GM21737 (cell line): ENCODE results near the gene BRME1.

Experiments used
- ATAC-seq: cut with Tn5 transposase; IDR thresholded peaks from one replicate; pipeline ENCODE4 v1.9.1; 2021; ENCODE audit warnings: mild to moderate bottlenecking, moderate library complexity; ENCODE audit not compliant: unreplicated experiment

Gene BRME1

GRCh38 chr19:13892870-13893269 is 13.0 kb downstream of the BRME1 start:
- no peak for ATAC-seq

DNA sequence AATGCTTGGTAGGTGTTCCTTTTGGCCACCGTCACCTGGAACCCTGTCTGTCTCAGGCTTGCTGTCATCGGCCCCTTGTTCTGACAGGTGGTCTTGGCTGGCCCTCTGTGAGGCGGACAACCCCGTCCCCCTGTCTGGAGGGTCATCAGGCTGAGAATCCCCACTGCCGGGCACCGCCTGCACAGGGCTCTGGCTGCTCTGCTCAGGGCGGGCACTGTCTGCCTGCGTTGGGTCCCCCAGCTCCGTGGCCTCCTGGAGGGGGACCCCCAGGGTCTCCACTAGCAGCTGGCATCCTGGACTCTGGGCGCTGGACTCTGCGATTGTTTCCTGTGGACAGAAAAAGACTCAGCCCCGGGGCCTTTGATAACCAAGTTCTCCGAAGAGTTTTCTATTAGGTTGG is 15.8 kb downstream of the BRME1 start:
- ATAC-seq: no peak

DNA sequence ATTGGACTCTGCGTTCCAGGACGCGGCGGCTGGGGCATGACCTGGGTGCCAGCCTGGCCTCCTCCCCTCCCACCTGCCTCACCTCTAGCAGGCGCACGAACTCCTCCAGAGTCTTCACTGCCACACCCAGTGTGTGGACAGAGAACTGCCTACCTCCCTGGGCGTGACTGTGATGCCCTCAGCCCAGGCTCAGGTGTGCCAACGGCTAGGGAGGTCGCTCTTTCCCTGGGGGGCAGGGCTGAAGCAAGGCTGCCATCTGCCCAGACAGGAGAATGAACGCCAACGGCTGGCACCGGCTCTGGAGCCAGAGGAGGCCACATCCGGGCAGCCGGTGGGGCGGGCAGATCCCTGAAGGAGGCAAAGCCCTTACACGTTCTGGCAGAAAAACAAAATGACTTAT is 17.6 kb downstream of the BRME1 start:
- ATAC-seq: no peak

GRCh38 chr19:13887517-13887916 is 18.4 kb downstream of the BRME1 start:
- ATAC-seq: no peak

GRCh38 chr19:13887018-13887436 is 18.9 kb downstream of the BRME1 start:
- no peak for ATAC-seq

DNA sequence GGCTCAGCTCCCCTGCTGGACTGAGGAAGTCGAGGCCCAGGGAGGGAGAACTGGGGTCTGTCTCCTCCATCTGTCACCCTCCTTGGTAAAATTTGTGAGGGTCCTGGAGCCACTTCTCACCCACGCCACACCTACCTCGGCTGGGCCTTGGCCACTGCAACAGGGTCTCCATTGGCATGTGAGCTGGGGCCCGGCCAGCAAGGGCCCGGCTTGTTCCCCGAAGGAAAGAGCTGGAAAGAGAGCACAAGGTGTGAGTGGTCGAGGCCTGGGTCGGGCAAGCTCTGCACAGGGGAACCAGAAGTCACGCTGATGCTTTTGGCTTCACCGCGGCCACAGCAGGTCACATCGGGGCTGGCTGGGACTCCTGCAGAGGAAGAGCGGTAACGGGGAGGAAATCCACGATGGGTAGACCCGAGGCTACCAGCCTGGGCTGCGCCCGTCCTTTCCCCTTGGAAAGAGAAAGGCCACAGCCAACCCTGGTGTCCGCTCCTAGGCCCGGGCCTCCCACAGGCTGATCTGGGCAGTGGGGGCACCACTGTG is 20.0 kb downstream of the BRME1 start:
- no peak for ATAC-seq

DNA sequence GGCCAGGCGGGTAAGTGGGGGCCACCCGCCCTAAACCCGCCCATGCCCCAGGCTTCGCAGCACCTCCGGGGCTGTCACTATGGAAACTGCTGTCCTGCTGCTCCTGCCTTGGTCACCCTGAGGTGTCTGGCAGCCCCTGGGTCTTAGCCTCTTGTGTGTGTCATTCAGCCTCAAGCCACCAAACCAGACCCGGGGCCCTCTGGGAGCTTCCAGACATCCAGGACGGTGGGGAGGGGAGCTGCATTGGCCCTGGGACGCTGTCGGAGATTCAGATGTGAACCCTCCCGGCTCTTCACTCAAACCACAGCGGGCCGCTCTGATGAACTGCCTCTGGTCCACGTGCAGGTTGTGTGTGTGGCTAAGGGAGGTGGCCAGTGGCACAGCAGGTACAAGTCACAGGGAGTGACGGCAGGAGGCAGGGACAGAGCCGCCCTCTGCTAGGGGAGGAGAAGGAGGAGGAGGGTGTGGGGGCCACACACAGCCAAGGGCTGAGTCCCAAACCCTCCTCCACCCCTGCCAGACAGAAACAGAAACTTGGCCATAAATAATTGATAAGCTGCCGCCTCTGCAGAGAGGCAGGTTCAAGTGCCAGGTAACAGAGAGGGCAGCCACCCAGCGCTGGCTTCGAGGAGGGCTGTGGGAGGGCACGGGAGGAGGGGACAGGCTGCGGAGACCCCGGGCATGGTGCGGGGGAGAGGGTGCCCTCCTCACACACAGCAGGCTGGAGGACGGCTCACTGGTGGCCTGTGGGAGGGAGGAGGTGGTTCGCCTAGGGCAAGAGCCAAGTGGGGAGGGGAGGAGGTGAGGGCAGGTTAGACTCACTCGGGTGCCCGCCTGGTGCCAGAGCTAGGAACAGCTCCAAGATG is 21.0 kb downstream of the BRME1 start:
- ATAC-seq: no peak

DNA sequence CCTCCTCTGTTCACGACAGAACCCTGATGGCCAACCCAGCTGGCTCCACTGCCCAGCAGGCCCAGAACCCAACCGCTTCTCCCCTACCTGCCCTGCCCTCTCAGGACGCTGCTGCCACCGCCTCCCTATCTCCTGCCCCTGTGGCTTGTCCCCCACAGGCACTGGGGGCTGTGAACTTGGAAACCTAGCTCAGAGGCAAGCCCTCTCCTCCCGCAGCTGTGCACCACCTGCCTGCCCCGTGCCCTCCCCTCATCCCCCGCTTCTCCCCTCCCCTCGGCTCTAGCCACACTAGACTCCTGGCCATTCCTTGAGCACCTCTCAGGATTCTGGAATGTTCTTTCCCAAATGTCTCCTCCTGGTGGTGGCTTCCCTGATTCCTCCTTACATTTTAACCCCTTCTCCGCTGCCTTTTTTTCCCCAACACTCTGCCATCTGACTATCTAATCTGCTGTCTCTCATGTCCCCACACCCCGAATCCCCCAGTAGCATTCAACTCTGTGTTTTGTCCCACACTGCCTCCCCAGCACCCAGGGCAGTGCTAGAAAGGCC is 22.3 kb downstream of the BRME1 start:
- ATAC-seq: no peak

GRCh38 chr19:13882836-13883235 is 23.1 kb downstream of the BRME1 start:
- ATAC-seq: no peak

DNA sequence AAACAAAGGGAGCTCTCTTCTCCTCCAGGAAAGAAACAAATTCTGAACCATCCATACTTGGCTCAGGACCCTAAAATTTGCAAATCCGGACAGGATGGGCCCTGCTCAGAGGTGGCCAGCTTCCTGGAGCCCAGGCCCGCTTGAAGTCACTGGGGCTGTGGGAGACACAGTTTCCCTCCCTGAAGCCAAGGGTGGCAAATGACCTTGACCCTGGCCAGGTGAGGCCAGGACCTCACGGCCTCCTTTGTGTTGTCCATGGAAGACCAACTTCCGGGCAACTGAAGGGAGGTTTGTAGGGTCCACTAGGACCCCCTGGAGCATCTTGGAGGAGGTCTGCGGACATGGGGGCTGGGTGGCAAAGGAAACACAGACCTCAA is 23.5 kb downstream of the BRME1 start:
- no peak for ATAC-seq

GRCh38 chr19:13881692-13882418 is 24.1 kb downstream of the BRME1 start:
- no peak for ATAC-seq

- ATAC-seq: no peak
Measured at GRCh38 chr19:13881251-13881691, 24.6 kb downstream of the BRME1 start.

GRCh38 chr19:13880059-13881043 is 25.6 kb downstream of the BRME1 start:
- ATAC-seq: peak; percentile 81

- ATAC-seq: no peak
Measured at GRCh38 chr19:13877303-13877702, 28.6 kb downstream of the BRME1 start.

- ATAC-seq: no peak
Measured at GRCh38 chr19:13876834-13877233, 29.1 kb downstream of the BRME1 start, which contains the start of gene NANOS3. Gene NANOS3, plus strand, starts transcription at chr19:13877134. Its CDS starts 115 bp downstream, at chr19:13877249.

DNA sequence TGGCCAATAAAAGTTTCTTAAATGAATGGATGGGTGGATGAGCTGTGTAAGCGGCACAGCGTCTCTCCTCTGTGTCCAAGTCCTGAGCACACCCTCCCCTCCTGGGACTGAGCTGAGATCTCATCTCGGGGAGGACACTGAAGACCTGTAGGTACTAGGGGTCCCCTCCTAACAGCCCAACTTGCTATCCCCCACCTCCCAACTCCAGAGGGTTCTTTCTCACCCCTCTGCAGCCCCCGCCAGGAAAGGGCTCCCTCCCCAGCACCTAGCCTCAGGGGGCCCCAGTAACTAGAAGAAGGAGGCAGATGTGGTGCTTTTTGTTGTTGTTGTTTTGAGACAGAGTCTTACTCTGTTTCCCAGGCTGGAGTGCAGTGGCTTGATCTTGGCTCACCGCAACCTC is 30.1 kb downstream of the BRME1 start:
- no peak for ATAC-seq

GRCh38 chr19:13873834-13874515 is 31.9 kb downstream of the BRME1 start:
- no peak for ATAC-seq

GRCh38 chr19:13872695-13873389 is 33.1 kb downstream of the BRME1 start:
- no peak for ATAC-seq

DNA sequence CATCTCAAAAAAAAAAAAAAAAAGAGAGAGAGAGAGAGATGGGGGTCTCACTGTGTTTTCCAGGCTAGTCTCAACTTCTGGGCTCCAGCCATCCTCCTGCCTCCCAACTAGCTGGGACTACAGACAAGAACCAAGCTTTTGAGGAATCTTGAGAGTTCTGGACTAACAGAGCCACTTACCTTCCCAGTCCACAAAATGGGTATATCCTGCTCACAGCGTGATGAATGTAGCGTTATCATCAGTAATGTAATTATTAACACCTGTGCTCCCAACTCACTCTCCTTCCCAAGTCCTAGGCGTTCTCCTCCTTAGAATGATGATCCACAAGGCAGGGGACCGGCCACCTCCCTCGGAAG is 33.6 kb downstream of the BRME1 start:
- ATAC-seq: no peak
